SW 1271 (cell line): ENCODE measurements around the gene CALHM2.

ENCODE experiments used
- DNase-seq, 2 experiments: peaks; one replicate each; lab custom pipeline; 2025; lab: John Stamatoyannopoulos, UW

CALHM2 gene

DNA sequence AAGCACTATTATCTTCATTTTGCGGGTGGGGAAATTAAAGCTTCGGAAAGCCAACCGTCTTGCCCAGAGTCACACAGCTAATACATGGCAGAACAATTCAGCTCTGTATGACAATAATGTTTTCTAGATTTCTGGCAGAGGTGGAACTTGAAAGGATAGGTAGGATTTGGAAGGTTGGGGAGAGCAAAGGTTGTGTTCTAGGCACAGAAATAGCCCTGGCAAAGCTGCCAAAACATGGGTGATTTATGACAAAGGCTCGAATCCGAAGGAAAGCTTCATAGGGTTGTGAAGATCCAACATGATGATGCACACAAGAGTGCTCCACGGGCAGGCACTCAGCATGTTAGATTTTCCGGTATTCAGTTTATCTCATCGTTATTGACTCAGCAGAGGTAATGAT is 36.6 kb downstream of the CALHM2 start:
- no peak for DNase-seq

DNA sequence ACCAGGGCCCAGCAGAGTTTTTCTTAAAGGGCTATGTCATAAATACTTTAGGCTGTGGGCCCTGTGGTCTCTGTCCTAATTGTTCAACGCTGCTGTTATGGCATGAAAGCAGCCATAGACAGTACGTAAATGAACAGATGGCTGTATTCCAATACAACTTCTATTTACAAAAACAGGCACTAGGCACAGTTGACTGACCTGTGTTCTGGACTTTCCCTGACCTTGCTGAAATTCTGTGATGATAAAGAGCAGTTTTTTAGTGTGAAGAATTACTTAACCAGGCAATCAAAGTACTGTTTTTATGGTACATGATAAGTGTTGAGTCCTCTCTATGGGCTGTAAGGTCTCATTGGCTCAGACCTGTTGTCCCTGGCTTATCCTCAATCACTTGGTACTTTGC is 38.6 kb downstream of the CALHM2 start:
- no peak for DNase-seq

DNA sequence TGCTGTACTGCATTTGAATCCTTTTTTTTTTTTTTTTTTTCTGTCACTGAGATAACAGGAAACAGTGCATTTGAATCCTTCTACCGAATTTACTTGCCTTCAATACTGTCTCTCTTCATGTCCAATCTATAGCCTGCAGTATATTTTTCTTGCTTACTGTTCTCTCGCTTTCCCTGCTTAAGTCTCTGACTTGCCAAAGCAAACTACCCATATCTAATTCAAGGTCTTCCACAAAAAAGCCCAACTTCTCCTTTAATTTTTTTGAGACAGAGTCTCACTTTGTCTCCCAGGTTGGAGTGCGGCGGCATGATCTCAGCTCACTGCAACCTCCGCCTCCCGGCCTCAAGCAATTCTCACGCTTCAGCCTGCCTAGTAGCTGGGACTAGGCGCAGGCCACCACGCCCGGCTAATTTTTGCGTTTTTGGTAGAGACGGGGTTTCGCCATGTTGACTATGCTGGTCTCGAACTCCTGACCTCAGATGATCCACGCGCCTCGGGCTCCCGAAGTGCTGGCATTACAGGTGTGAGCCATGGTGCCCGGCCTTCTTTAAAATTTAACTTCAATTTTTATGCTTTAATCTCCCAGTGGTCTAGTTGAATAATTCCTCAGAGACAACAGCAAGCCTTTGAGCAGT is 54.9 kb downstream of the CALHM2 start:
- no peak for DNase-seq

- DNase-seq, result no peak
These were observed 55.4 kb downstream of the CALHM2 start for GRCh38 chr10:103396789-103397087.
